HT1080 (cell line): ENCODE data around the gene AKAP8. TPM values are rescaled to one million over a fixed set of nuclear protein-coding genes. Genes with fewer than 3 reads are reported as not detected.
"Not testable (repeated sequence)": the region's sequence is repeated elsewhere in the genome, so short reads cannot be mapped to it uniquely, and the experiment has no call there.

Experiments used
- DNase-seq: peaks from one replicate; pipeline ENCODE4 v3.0.0-alpha.2; 2015; ENCODE audit warnings: low read depth
- polyA plus RNA-seq, 2 experiments: library from polyadenylated mRNA; depleted of rRNA; stranded (reverse); fragments of >200 nt; gene quantifications; 2 replicates each; pipeline ENCODE4 v1.2.3, GENCODE V29; 2015
- total RNA-seq: library from RNA; depleted of rRNA; stranded (reverse); fragments of >200 nt; shearing (Covaris generic); gene quantifications from 2 replicates; pipeline ENCODE4 v1.2.3, GENCODE V29; 2014; rRNA removed

The AKAP8 gene
- total RNA-seq, result 30.8 and 32.1 TPM in 2 replicates
- 9.6 and 12.1 TPM in 2 replicates for polyA plus RNA-seq (2015; cell fraction: cytosol; rRNA removed)
- 34.0 and 35.1 TPM in 2 replicates for polyA plus RNA-seq (2015; cell fraction: nucleus; rRNA removed)

DNA sequence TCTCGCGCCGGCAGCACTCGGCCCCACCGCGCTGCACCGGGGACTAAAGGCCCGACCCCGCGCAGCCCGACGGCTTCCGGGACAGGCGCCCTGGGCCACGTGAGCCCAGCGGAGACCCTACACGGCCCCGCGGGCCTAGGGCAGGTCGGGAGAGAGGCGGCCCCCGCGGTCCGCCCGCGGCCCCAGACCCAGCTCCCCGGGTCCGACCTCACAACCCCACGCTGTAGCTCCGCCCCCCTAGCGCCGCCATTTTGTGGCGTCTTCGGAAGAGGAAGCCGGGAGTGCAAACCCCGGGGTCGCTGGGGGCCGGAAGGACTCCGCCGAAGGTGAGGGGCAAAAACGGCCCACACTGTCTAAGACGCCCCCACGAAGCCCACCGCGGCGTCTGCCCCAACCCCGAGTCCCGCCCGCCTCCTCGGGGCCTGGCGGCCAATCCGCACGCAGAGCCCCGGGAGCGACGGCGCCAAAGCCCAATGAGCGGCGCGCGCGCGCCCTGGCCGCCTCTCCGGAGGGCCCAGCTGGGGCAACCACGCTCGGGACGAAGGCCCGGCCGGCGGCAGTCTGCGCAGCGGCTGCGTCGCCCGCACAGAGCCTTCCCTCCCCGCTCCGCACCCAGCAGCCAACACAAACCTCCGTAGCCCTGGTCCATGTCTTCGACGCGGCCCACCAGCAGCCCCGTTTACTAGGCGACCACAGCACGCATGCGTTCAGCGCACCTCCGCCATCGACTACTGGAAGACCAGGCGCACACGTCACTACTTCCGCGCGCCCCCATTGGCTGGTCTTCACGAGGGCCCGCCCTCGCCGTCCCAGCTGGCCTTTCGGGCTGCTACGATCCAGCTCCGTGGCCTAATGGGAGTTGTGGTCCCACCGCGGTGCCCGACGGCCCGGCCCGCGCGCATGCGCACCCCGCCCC, at the start of gene AKAP8:
Gene AKAP8 (minus strand): TSS at position 705 of the 916 bp plus-strand sequence. CDS start 56 bp downstream, at position 649.
- peak; percentile 98 for DNase-seq

DNA sequence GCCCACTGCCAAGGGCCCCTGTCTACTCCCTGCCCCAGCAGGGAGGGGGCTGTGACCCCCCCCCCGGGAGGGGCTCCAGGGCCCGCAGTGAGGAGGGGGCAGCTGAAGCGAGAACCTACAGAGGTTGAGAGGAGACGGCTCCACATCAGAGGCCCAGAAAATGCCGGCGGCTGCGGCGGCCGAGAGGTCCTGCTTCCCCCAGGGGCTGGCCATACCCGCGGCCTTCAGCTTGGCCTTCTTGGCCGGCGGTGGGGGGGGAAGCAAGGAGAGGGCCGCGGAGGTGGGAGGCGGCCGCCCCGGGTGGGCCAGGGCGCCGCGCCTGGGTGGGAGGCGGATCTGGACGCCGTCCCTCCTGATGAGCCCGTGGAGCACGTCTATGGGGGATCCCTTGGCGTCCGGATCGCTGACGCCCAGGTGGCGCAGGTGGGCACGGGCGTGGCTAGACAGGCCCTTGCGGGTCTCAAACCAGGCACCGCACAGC, 48.4 kb upstream of the AKAP8 start:
- no peak for DNase-seq

DNA sequence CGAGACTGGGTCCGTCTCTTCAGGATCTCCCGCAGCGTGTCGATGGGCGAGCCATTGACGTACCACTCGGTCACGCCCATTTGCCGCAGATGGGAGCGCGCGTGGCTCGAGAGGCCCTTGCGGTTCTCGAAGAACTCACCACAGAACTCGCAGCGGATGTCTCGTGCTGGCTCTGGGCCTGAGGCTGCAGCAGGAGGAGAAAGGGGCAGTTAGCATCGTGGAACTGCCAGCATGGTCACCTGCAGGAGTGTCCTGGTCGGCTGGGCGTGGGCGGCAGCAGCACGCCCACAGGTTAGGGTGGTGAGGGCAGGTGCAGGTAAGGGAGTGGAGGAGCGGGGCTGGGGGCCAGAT, 47.7 kb upstream of the AKAP8 start:
- DNase-seq, result no peak

DNA sequence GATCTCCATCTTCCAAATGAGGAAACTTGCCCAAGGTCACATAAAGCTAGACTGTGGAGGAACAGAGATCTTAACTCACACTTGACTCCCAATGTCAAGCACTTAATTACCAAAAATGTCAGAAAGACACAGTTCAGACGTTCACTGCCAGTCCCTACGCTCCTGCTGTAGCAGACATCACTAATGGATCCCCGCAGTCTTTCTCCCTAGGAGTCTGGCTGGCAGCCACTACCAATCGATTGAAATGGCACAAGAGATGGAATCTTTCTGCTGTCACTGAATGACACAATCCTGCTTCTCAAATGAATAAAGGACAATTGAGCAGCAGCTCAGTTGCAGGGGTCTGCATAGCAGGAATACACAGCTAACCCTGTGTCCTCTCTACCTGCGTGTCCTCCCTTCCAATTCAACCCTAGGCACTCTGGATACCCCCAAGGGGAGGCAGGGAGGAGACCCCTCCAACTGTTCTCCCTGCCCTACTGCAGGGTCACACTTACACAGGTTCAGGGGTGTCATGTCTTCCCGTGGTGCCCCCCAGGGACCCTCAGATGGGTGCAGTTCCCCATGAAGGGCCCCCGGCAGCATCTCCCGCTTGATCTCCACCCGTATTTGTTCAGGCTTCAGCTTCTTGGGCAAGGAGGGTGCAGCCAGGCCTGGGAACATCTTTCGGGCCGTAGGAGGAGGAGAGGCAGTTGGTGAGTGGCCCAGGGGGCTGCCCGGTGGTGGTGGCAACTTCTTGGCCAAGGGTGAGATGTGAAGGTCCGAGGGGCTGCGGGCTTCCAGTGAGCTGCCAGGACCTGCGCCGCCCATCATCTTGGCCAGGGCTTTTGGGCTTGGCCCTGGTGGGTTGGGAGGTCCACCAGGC, 47.1 kb upstream of the AKAP8 start:
- DNase-seq, result no peak

DNA sequence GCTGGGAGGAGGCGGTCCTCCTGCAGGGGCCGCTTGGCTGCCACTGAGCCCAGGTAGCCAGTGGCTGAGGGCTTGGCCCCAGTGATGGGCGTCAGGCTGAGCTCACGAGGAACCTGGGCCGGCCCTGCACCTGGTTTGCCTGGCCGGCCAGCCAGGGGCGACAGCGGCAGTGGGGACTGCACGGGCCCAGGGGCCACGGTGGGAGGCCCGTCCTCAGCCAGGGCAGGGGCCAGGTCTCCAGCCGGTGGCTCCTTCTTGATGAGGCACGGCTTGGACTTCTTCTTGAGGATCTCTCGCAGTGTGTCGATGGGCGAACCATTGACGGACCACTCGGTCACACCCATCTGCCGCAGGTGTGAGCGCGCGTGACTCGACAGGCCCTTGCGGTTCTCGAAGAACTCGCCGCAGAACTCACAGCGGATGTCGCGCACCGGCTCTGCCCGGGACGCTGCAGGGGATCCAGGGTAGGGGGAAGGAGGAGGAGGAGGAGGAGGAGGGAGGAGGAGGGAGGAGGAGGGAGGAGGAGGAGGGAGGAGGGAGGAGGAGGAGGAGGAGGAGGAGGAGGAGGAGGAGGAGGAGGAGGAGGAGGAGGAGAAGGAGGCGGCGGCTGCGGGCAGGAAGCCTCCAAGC, 45.8 kb upstream of the AKAP8 start:
- no peak for DNase-seq

DNA sequence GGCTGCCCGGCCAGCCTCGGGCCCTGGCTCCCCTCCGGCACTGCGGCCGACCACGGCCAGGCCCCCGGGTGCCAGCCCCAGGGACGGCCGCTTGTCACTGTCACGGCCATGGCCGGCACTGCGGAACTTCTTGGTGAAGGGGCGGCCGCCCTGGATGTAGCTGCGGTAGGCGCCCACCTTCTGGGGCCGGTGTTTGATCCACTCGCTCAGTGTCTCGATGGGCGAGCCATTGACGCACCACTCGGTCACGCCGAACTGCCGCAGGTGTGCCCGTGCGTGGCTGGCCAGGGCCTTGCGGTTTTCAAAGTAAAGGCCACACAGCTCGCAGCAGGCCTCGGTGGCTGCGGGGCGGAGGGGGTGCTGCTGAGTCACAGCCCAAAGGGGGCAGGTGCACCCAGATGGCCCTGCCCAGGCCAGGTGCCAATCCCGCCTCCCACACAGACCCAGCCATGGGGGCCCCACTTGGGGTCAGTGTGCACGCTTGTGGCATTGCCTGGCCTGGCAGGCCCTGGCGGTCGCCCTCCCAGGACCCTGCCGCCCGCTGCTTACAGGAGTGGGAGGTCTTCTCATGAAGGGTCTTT, 45.2 kb upstream of the AKAP8 start:
- no peak for DNase-seq

DNA sequence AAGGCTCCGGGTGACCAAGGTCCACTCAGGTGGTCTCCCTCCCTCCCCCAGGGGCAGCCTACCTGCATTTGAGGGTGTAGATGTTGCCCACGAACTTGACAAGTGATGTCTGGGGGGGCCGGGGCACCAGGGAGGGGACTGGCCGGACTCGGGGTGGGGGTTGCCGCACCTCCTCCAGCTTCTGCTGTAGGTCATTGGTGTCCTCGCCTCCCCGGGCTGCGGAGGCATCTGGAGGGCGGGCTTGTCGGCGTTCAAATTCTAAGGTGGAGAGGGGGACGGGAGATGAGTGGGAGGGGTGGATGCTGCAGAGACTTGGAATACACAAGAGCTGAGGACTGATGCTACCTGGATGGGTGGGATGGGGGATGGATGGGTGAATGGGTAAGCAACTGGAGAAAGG, 44.5 kb upstream of the AKAP8 start:
- DNase-seq, result no peak

DNA sequence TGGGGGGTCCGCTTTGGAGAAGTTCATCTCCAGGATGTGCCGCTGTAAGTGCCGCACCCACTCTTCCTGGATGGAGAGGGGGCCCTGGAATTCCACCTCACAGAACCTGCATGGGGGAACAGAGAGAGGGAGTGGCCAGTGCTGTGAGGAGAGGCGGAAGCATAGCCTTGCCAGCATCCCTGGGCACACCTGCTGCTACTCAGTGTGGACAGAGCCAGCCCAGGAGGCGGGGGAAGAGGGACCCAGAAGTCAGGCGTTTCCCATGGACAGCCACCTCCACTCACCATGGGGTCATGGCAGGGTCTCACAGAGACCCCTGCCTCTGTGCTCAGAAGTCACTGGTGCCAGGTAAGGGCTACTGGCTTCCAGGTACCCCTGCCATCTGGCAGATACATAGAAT, 43.5 kb upstream of the AKAP8 start:
- no peak for DNase-seq

DNA sequence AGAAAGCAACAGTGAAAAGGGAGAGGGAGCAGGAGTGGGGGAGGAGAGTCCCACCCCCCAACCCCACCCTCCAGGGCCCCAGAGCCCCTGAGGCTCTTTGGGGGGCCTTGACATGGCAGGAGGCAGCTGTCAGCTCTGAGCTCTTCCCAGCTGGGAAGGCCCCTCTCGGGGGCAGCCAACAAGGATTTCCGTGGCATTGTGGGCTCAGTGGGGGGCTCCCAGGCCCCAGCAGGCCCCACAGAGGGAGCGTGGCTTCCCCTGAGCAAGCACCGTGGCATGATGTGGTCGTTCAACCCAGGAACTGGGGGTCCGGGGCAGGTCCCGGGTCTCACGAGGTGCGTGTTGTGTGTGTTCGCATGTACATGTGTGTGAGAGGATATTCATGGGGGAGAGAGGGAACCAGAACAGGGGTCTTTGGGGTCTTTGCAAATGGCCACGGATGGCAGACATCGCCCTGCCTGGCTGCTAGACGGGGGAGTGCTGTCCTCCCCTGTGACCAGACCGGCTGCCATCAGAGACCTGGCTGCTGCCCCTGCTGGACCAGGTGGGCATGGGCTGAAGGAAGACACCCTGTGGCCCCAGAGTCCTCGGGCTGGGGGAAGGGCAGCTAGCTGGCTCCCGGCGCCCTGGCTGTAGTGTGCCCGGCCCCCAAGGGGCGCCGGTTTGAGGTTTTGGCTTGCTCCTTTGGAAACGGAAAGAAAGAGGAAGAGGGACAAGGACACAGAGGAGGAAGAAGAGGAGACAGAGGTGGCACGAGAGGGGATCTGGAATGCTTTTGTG, 42.9 kb upstream of the AKAP8 start:
- DNase-seq, result no peak

DNA sequence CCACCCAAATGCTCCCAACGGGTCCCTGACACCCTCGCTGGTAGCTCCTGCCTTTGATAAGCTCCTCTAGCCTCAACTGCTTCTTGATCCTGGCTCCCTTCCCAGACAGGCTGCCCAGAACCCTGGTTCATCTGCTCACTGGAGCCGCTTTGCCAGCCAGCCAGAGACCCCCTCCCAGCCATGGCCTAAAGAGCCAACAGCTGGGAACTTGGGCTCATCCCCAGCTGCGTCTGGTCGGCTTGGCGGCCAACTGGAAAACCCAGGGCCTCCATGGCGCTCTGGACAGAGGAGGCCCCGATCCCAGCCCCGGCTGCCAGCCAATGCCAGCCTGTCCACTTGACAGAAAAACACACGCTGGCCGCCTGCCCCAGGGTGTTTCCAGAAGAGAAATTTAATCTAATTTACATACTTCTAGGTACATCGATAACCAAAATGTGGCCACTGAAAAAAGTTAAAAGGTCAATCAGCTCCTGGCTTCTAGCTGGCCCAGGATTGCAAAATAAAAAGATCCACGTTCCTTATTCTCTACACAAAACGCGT, 42.2 kb upstream of the AKAP8 start:
- no peak for DNase-seq

DNA sequence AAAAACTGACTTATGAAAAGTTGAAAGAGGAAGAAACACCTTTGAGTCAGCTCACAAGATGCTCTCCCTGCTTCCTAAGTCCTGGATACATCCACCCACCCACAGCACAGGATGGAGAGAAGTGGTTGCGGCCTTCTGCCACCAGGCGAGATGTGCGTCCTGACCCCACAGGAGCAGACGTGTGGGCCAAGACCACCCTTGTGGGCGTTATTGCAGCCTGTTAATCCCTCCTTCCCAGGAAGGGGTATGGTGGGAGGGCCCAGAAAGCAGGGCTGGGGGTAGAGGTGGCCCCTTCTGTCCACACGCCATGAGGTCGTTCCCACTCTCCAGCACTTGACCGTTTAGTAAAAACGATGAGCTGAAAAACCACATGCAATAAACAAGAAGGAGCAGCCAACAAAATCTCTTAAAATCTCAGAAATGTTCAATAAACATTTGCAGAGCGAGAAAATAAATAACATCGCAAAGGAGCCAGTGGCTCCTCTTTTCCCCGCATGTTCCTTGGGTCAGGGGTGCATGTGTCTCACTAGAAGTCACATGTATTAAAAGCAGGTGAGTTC, 41.6 kb upstream of the AKAP8 start:
- no peak for DNase-seq

DNA sequence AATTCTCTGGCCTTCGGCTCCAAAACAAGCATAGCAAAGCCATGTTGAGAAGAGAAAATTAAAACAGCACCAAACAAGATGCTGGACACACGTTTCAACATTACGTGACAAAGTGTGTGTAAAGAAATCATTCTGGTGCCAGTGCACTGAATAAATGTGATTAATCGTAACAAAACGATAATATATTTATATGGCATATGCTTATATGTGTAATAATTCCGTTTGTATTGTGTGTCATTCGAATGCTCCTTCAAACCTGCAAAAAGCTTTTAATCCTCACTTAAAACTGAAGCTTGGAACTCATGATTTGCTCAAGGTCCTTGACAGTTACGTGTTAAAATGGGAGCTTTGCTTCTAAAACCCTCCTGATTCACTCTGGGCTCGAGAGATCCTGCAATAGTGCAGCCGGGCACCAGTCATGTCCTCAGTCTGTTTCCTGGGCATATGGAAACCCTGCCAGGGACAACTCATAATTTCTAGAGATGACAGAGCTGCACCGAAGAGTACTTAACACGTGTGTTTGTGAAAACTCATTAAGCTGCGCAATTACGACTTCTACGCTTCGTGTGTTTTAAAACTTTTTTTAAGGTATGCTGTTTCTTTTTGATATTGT, 39.9 kb upstream of the AKAP8 start:
- DNase-seq, result no peak

DNA sequence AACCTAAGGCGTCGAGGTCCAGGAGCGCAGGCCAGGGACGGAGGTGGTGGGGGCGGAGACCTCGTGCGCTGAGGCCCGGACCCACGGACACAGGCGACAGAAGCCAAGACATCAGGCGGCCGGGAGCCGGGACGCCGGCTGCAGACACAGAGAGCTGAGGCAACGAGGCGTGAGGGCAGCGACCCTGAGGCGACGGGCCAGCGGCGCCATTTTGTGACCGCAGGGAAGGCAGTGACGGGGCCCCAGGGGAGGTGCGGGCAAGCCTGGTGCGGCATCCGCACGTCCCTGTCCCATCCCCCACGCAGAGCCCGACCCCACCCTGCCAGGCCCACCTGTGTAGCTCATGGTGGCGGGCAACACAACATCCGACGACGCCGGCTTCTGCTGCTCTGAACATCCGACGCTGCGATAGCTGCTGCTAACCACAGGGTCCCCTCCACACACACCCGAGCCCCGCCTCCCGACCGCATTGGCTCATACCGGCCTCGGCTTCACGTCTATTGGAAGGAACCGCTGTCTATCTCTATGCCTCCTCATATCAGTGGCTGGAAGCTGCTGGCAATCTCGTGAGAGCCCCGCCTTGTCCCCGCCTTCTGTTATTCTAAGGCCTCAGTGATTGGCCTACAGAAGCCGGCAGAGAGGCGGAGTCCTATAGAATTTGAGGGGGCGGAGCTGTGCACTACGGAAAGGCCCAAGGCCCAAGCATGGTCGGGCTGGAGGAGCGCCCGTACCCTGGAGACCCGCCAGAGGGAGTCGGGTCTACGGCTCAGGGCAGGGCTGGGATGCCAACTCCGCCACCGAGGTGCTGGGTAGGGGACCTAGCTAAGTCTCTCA, 39.2 kb upstream of the AKAP8 start, which contains the start of gene AKAP8L:
Gene AKAP8L (minus strand): TSS at position 410 of the 834 bp plus-strand sequence. CDS start 65 bp downstream, at position 345.
- peak; percentile 100 for DNase-seq

DNA sequence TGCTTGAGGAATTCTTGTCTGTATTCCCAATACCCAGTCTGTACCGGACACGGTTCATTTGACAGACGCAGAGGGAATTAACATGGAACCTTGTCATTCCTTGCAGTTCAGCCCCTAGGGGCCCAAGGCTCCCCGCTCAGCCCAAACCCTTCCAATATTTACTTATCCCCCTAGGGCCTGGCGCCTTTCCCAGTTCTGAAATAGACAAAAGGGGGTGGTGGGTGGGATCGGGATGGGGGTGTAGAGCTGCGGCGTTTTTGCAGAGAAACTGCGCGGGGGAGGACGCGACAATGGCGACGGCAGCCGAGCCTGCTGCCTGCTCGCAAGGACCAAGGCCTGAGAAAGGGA, 38.6 kb upstream of the AKAP8 start:
- no peak for DNase-seq

DNA sequence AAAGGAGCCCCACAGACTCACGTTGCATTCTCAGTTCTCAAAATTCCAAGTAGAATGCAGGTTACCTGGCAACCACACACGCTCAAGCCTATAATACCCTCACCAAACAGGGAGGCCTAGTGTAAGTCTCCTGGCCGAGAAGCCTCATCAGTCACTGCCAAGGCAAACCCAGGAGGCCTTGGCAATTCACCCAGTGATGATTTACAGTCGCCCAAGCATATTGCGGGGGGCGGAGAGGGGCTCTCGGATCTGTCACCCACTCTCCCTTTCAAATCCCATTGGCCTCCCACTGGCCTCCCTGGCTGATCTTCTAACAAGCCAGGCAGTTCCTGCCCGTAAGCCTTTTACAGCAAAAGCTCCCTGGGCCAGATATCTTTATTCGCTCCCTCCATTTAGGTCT, 38.1 kb upstream of the AKAP8 start:
- no peak for DNase-seq

DNA sequence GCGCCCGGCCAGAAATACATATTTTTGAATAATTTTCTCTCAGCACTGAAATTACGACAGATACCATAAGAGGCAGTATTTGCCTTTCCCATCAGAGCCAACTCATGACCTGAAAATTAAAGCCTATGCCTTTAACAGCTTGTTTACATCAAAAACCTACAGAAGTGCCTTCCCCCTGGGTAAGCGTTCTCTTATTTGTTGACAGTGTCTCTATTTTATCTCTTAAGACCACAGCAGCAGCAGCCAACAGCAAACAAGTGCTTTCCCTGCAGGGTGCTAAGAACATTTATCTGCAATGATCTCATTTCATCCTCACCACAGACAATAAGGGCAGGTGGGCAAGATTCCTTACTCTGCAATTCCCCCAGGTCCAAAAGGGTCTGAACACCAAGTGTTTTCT, 33.2 kb upstream of the AKAP8 start:
- no peak for DNase-seq

DNA sequence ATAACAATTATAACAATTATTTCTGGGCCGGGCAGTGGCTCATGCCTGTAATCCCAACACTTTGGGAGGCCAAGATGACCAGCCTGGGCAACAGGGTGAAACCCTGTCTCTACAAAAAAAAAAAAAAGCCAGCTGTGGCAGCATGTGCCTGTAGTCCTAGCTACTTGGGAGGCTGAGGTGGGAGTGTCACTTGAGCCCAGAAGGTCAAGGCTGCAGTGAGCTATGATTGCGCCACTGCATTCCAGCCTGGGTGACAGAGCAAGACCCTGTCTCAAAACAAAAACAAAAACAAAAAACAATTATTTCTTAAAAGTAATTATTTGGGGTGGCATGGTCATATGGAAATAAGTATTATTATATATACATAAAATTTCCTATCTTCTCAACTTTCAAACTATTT, 31.8 kb upstream of the AKAP8 start:
- DNase-seq, result not testable (repeated sequence)

DNA sequence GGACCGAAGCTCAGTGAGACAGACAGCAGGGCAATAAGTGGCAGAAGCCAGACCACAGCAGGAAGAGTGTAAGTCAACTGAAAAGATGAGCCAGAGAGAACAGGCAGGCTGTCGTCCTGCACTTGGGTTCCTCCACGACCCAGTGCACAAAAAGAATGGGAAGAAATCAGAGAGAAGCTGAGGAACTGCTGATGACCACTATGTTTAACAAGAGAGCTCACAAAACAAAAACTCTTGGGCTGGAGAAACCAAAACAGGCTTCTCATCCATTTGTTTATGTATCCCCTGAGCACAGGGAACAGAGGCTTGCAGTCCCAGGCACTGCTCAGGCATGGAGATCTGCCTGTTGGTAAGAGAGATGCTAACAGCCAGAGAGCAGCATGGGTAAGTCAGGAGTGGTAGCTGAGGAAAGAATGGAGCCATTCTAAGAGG, 25.2 kb upstream of the AKAP8 start:
- DNase-seq, result no peak
